Ovary (tissue), 3 donors: Measurements from ENCODE around the gene ATOH7.

Experiments used
- POLR2A ChIP-seq: fragments of 450-650 bp; IDR thresholded peaks from one replicate; pipeline ENCODE4 v1.6.1; 2017; ENCODE audit warnings: antibody characterized with exemption, mild to moderate bottlenecking, moderate library complexity
- TF ChIP-seq, protein P1 (sequence below), 3 donors: fragments of 450-650 bp in 2 of 3; fragments of 200-600 bp in 1 of 3; IDR thresholded peaks; one replicate each; pipeline versions ENCODE4 v1.5.1 to v1.8.0; 2016 to 2022; ENCODE audit warnings: antibody characterized with exemption in 3 of 3, mild to moderate bottlenecking in 1 of 3
- donor health status: DM: no; HTN: no; CAD: no.

DNA sequence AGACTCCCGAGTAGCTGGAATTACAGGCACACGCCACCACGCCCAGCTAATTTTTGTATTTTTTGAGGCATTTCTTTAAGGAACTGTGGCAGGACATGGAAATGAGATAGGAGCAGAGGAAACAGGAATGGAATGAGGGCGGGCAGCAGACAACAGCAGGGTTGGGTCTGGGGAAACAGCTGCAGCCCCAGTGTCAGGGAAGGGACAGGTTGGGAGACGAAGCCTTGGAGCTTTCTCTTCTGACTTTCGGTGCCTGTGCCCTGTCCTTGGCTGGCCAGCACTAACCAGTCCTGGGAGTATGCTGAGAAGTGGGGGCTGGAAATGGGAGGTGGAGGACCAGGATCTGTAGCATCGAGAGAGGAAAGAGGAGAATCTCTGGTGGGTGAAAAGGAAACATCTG, 47.4 kb downstream of the ATOH7 start:
- TF ChIP-seq POLR2A = no peak
- TF ChIP-seq, protein P1, sequence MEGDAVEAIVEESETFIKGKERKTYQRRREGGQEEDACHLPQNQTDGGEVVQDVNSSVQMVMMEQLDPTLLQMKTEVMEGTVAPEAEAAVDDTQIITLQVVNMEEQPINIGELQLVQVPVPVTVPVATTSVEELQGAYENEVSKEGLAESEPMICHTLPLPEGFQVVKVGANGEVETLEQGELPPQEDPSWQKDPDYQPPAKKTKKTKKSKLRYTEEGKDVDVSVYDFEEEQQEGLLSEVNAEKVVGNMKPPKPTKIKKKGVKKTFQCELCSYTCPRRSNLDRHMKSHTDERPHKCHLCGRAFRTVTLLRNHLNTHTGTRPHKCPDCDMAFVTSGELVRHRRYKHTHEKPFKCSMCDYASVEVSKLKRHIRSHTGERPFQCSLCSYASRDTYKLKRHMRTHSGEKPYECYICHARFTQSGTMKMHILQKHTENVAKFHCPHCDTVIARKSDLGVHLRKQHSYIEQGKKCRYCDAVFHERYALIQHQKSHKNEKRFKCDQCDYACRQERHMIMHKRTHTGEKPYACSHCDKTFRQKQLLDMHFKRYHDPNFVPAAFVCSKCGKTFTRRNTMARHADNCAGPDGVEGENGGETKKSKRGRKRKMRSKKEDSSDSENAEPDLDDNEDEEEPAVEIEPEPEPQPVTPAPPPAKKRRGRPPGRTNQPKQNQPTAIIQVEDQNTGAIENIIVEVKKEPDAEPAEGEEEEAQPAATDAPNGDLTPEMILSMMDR (IDR thresholded peaks at IDR 0.05) = no peak
